H9 (cell line): Measurements from ENCODE around the gene NSUN7. TPM values are rescaled to one million over a fixed set of nuclear protein-coding genes. Genes with fewer than 3 reads are reported as not detected.
A peak's percentile ranks its signal among the peaks of the same experiment; 100 is the strongest.

ENCODE experiments used
- DNase-seq: peaks from one replicate; pipeline ENCODE4 v3.0.0-alpha.2; 2017
- H2AFZ ChIP-seq: one replicate; pipeline ENCODE4 v1.6.1; 2013; ENCODE audit warnings: mild to moderate bottlenecking, low read length, control low read depth, moderate library complexity
- H2AK5ac ChIP-seq: 2 replicates; pipeline ENCODE4 v1.6.1; 2013; ENCODE audit warnings: low read length, control low read depth, mixed read lengths; ENCODE audit not compliant: insufficient read length
- H2BK120ac ChIP-seq: one replicate; pipeline ENCODE4 v1.6.1; 2013; ENCODE audit warnings: low read depth, mild to moderate bottlenecking, low read length, control low read depth, inconsistent platforms; ENCODE audit not compliant: poor library complexity, severe bottlenecking
- H2BK12ac ChIP-seq: 2 replicates; pipeline ENCODE4 v1.6.1; 2013; ENCODE audit warnings: low read length, control low read depth, mixed read lengths, low read depth; ENCODE audit not compliant: insufficient read length
- H2BK15ac ChIP-seq: 2 replicates; pipeline ENCODE4 v1.6.1; 2013; ENCODE audit warnings: low read depth, low read length, control low read depth
- H2BK20ac ChIP-seq: one replicate; pipeline ENCODE4 v1.6.1; 2013; ENCODE audit warnings: low read depth, mild to moderate bottlenecking, low read length, control low read depth, inconsistent platforms; ENCODE audit not compliant: poor library complexity, severe bottlenecking
- H2BK5ac ChIP-seq: 2 replicates; pipeline ENCODE4 v1.6.1; 2013; ENCODE audit warnings: low read length, control low read depth, mixed read lengths; ENCODE audit not compliant: insufficient read length
- H3K14ac ChIP-seq: 2 replicates; pipeline ENCODE4 v1.6.1; 2013; ENCODE audit warnings: low read length, control low read depth; ENCODE audit not compliant: insufficient read depth
- H3K18ac ChIP-seq: 2 replicates; pipeline ENCODE4 v1.6.1; 2013; ENCODE audit warnings: low read depth, mild to moderate bottlenecking, mixed read lengths, low read length, control low read depth; ENCODE audit not compliant: insufficient read length
- H3K23ac ChIP-seq: 2 replicates; pipeline ENCODE4 v1.6.1; 2013; ENCODE audit warnings: low read length, control low read depth, mixed read lengths, low read depth; ENCODE audit not compliant: insufficient read length
- H3K23me2 ChIP-seq: 2 replicates; pipeline ENCODE4 v1.6.1; 2013; ENCODE audit warnings: low read depth, mild to moderate bottlenecking, mixed read lengths, low read length, control low read depth; ENCODE audit not compliant: insufficient read length, poor library complexity, severe bottlenecking
- H3K27ac ChIP-seq: 2 replicates; pipeline ENCODE4 v1.5.1; 2013; ENCODE audit warnings: low read length, control low read depth, mixed read lengths, low read depth; ENCODE audit not compliant: insufficient read length
- H3K27me3 ChIP-seq: 2 replicates; pipeline ENCODE4 v1.6.1; 2013; ENCODE audit warnings: low read length, control low read depth, inconsistent platforms; ENCODE audit not compliant: insufficient read depth
- H3K4ac ChIP-seq: 2 replicates; pipeline ENCODE4 v1.6.1; 2013; ENCODE audit warnings: low read depth, mild to moderate bottlenecking, control low read depth, inconsistent platforms, low read length, moderate library complexity
- H3K4me1 ChIP-seq: 2 replicates; pipeline ENCODE4 v1.6.1; 2013; ENCODE audit warnings: low read length, control low read depth, inconsistent platforms; ENCODE audit not compliant: insufficient read depth
- H3K4me2 ChIP-seq: 2 replicates; pipeline ENCODE4 v1.6.1; 2013; ENCODE audit warnings: low read length, control low read depth, mixed read lengths; ENCODE audit not compliant: insufficient read length, insufficient read depth
- H3K56ac ChIP-seq: 2 replicates; pipeline ENCODE4 v1.6.1; 2013; ENCODE audit warnings: low read depth, mild to moderate bottlenecking, mixed read lengths, low read length, control low read depth; ENCODE audit not compliant: insufficient read length
- H3K79me1 ChIP-seq: 2 replicates; pipeline ENCODE4 v1.6.1; 2013; ENCODE audit warnings: low read depth, mild to moderate bottlenecking, moderate library complexity, low read length, control low read depth, inconsistent platforms; ENCODE audit not compliant: insufficient read depth, poor library complexity, severe bottlenecking
- H3K79me2 ChIP-seq: 2 replicates; pipeline ENCODE4 v1.6.1; 2013; ENCODE audit warnings: low read length, control low read depth, inconsistent platforms; ENCODE audit not compliant: insufficient read depth
- H3K9ac ChIP-seq: 2 replicates; pipeline ENCODE4 v1.6.1; 2013; ENCODE audit warnings: low read length, control low read depth, mixed read lengths; ENCODE audit not compliant: insufficient read length; ENCODE audit errors: extremely low read depth
- H3K9me3 ChIP-seq: one replicate; pipeline ENCODE4 v1.6.1; 2013; ENCODE audit warnings: low read depth, low read length, inconsistent platforms; ENCODE audit not compliant: control insufficient read depth
- H3T11ph ChIP-seq: one replicate; pipeline ENCODE4 v1.6.1; 2013; ENCODE audit warnings: mild to moderate bottlenecking, low read length, control low read depth, inconsistent platforms
- H4K20me1 ChIP-seq: one replicate; pipeline ENCODE4 v1.6.1; 2013; ENCODE audit not compliant: control insufficient read depth, insufficient read length, insufficient read depth
- H4K5ac ChIP-seq: 2 replicates; pipeline ENCODE4 v1.6.1; 2013; ENCODE audit warnings: low read depth, mild to moderate bottlenecking, mixed read lengths, low read length, control low read depth; ENCODE audit not compliant: insufficient read length
- H4K8ac ChIP-seq: replicated peaks from 2 replicates; pipeline ENCODE4 v1.6.1; 2013; ENCODE audit warnings: low read length, control low read depth, mixed read lengths, low read depth; ENCODE audit not compliant: insufficient read length
- H4K91ac ChIP-seq: 2 replicates; pipeline ENCODE4 v1.6.1; 2013; ENCODE audit warnings: low read depth, mild to moderate bottlenecking, moderate library complexity, mixed read lengths, low read length, control low read depth; ENCODE audit not compliant: insufficient read length
- H3K27ac Mint-ChIP-seq, 3 experiments: 2 replicates in 2 of 3; 3 replicates in 1 of 3; pipeline ENCODE4 v1.8.0; 2020 to 2021; ENCODE audit warnings: mixed read lengths in 3 of 3, mild to moderate bottlenecking in 1 of 3, moderate library complexity in 1 of 3
- H3K27me3 Mint-ChIP-seq: 2 replicates; pipeline ENCODE4 v1.8.0; 2021; ENCODE audit warnings: low read depth, mild to moderate bottlenecking, moderate library complexity, mixed read lengths
- H3K36me3 Mint-ChIP-seq, 3 experiments: 2 replicates in 2 of 3; 3 replicates in 1 of 3; pipeline ENCODE4 v1.8.0; 2020 to 2021; ENCODE audit warnings: low read depth in 3 of 3, mixed read lengths in 3 of 3; ENCODE audit not compliant: insufficient read depth in 1 of 3
- H3K4me1 Mint-ChIP-seq, 2 experiments: 2 replicates each; pipeline ENCODE4 v1.8.0; 2020; ENCODE audit warnings: mixed read lengths in 2 of 2
- H3K4me3 Mint-ChIP-seq, 2 experiments: 2 replicates in 1 of 2; 3 replicates in 1 of 2; pipeline ENCODE4 v1.8.0; 2020 to 2021; ENCODE audit warnings: mild to moderate bottlenecking in 2 of 2, mixed read lengths in 2 of 2, moderate library complexity in 1 of 2
- H3K9me3 Mint-ChIP-seq, 2 experiments: 2 replicates in 1 of 2; 3 replicates in 1 of 2; pipeline ENCODE4 v1.8.0; 2020; ENCODE audit warnings: mild to moderate bottlenecking in 2 of 2, mixed read lengths in 2 of 2, moderate library complexity in 1 of 2
- WGBS: extraction: QIAGEN DNeasy Blood & Tissue Kit; methylation state at CpG from one replicate; pipeline ENCODE4 v1.1.7; 2013; ENCODE audit warnings: missing lambda C conversion rate, low lambda C conversion rate, mixed read lengths; ENCODE audit not compliant: insufficient read length; ENCODE audit errors: extremely low coverage; 5-methylcytosine and 5-hydroxymethylcytosine counted together
- total RNA-seq: library from RNA; stranded (reverse); gene quantifications from 2 replicates; pipeline ENCODE4 v1.2.1, GENCODE V29; 2021
- TF ChIP-seq, protein P1 (sequence below): fragments of 200-600 bp; sonication (generic); conservative IDR thresholded peaks from 3 replicates; pipeline ENCODE4 v1.8.0; 2021; ENCODE audit warnings: antibody characterized with exemption, mild to moderate bottlenecking

The NSUN7 gene
- total RNA-seq, 1 experiment from 2014 or later: 15.9 TPM

DNA sequence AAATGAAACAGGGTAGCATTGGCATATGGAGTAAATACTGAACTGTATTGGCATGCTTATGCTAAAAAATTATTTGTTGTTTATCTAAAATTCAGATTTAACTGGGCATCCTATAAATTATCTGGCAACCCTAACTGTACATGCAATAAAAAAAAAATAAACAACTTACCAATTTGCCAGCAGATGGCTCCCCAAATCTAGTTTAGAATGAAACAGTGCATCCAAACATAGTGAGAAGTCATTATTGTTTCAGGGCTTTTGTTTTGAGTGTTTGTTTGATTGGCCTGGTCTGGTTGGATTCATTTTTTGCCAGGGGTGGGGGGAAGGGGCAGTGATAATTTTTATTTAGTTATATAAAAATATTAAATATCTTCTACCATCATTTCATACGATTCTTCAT is 12.8 kb upstream of the NSUN7 start:
- H2AFZ ChIP-seq: no peak overlapping the region
- H3K79me2 ChIP-seq: no peaks in the 10 kb centered on the region
- H3K4me2 ChIP-seq: no peak overlapping the region
- H2BK5ac ChIP-seq: no peak overlapping the region
- no peak overlapping the region for H4K5ac ChIP-seq
- no peak overlapping the region for H2BK120ac ChIP-seq
- no peak overlapping the region for H3K4ac ChIP-seq
- no peaks in the 10 kb centered on the region for H3K27me3 ChIP-seq
- Mint-ChIP-seq H3K36me3 (no peaks in the 10 kb centered on the region), H3K4me3 (no peak overlapping the region), H3K27me3 (no peaks in the 10 kb centered on the region), H3K4me1 (peaks cover 3 to 6% of the 10 kb centered on the region in 2 experiments; a peak in 3 of 4 replicates), H3K9me3 (no peaks in the 10 kb centered on the region), H3K27ac (no peak overlapping the region)
- no peak overlapping the region for H2BK15ac ChIP-seq
- no peak overlapping the region for H3K23ac ChIP-seq
- H2BK20ac ChIP-seq: no peak overlapping the region
- no peak overlapping the region for H4K8ac ChIP-seq
- H3K56ac ChIP-seq: no peak overlapping the region
- no peak overlapping the region for H2AK5ac ChIP-seq
- WGBS: no CpG with 5 or more reads among the region's 1 CpG
- H3K23me2 ChIP-seq: no peaks in the 10 kb centered on the region
- H4K91ac ChIP-seq: no peak overlapping the region
- H4K20me1 ChIP-seq: no peaks in the 10 kb centered on the region
- H3K9me3 ChIP-seq: no peaks in the 10 kb centered on the region
- H3T11ph ChIP-seq: no peak overlapping the region
- H3K27ac ChIP-seq: no peak overlapping the region
- no peaks in the 10 kb centered on the region for H3K79me1 ChIP-seq
- no peak overlapping the region for H3K14ac ChIP-seq
- no peak overlapping the region for H3K18ac ChIP-seq
- no peaks in the 10 kb centered on the region for H3K4me1 ChIP-seq
- H3K9ac ChIP-seq: no peak overlapping the region
- H2BK12ac ChIP-seq: no peak overlapping the region
- no peak for DNase-seq
- TF ChIP-seq, protein P1, sequence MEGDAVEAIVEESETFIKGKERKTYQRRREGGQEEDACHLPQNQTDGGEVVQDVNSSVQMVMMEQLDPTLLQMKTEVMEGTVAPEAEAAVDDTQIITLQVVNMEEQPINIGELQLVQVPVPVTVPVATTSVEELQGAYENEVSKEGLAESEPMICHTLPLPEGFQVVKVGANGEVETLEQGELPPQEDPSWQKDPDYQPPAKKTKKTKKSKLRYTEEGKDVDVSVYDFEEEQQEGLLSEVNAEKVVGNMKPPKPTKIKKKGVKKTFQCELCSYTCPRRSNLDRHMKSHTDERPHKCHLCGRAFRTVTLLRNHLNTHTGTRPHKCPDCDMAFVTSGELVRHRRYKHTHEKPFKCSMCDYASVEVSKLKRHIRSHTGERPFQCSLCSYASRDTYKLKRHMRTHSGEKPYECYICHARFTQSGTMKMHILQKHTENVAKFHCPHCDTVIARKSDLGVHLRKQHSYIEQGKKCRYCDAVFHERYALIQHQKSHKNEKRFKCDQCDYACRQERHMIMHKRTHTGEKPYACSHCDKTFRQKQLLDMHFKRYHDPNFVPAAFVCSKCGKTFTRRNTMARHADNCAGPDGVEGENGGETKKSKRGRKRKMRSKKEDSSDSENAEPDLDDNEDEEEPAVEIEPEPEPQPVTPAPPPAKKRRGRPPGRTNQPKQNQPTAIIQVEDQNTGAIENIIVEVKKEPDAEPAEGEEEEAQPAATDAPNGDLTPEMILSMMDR: peak; percentile 58
